ENCODE results near the gene FNDC5. TPM values are rescaled to one million over a fixed set of nuclear protein-coding genes. Genes with fewer than 3 reads are reported as not detected.
A peak's percentile ranks its signal among the peaks of the same experiment; 100 is the strongest.

FNDC5 gene
- total RNA-seq, 4 donors from 2014 or later = 5.5 to 17.0 (median 9.8) TPM

DNA sequence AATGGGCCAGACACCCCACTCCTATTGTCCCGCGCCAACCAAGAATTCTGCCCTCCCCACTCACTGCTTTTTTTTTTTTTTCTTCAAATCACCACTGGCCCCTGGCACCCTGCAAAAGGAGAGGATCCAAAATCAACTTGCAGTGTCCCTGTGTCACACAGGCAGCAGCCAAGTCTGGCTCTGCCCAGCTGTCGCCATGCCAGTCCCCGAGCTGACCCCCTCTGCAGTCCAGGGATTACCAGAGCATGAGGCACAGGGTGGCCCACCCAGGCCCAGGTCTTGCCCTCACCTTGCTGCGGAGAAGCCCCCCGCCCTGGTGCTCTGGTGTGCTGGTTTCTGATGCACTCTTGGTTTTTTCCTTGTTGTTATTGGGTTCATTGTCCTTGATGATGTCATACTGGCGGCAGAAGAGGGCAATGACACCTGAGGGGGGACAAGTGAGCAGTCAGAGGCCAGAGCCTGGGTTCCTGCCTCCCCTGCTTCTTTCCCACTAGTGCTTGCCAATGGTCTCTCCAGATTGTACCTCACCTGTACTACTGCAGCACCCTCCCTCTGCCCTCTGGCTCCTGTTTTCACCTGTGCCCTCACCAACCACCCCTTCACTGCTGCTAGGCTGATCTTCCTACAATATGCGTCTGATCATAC, 6.2 kb downstream of the FNDC5 start:
- H3K27me3 ChIP-seq = no peaks in the 10 kb centered on the region
- intact Hi-C loops (cut with DNase I) = no loop called here
- peaks cover 20 to 39% (median 36%) of the 10 kb centered on the region in 4 donors for H3K4me1 ChIP-seq
- 90% methylated on average over 6 of the region's 8 CpGs for WGBS
- peaks cover 4 to 30% (median 28%) of the 10 kb centered on the region in 4 donors for H3K36me3 ChIP-seq
- no peak for DNase-seq (ENCODE audit: extremely low spot score)
- no peak overlapping the region for H3K4me3 ChIP-seq
- TF ChIP-seq POLR2A (IDR thresholded peaks at IDR 0.05; ENCODE audit: low read depth) (no peak), EP300 (IDR thresholded peaks at IDR 0.05) (no peak), POLR2AphosphoS5 (IDR thresholded peaks at IDR 0.05) (no peak)
- TF ChIP-seq, protein P1, sequence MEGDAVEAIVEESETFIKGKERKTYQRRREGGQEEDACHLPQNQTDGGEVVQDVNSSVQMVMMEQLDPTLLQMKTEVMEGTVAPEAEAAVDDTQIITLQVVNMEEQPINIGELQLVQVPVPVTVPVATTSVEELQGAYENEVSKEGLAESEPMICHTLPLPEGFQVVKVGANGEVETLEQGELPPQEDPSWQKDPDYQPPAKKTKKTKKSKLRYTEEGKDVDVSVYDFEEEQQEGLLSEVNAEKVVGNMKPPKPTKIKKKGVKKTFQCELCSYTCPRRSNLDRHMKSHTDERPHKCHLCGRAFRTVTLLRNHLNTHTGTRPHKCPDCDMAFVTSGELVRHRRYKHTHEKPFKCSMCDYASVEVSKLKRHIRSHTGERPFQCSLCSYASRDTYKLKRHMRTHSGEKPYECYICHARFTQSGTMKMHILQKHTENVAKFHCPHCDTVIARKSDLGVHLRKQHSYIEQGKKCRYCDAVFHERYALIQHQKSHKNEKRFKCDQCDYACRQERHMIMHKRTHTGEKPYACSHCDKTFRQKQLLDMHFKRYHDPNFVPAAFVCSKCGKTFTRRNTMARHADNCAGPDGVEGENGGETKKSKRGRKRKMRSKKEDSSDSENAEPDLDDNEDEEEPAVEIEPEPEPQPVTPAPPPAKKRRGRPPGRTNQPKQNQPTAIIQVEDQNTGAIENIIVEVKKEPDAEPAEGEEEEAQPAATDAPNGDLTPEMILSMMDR (IDR thresholded peaks at IDR 0.05) = no peak
- no peaks in the 10 kb centered on the region for H3K9me3 ChIP-seq
- peak overlapping the region in 2 of 4 donors; percentile 2 to 65 for H3K27ac ChIP-seq (replicated peaks in 1 of 4)

DNA sequence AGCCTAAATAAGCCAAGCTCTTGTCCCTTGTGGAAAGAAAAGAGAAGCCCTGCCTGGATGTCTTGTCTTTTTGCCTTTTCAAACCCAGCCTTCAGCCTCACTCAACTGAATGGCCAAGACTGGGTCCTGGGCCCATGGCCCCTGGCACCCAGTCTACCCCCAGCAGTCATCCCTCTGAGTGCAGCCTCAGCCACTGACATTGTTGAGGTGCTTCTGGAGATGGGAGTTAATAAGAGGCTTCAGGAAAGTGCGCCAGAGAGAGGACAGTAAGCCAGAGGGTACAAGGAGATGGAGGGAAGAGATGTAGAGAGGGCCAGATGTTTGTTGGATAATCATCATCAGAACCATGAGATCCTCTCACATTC, 6.8 kb downstream of the FNDC5 start:
- no peaks in the 10 kb centered on the region for H3K9me3 ChIP-seq
- no peak for DNase-seq (ENCODE audit: extremely low spot score)
- no peak overlapping the region for H3K27ac ChIP-seq (replicated peaks in 1 of 4)
- no peaks in the 10 kb centered on the region for H3K27me3 ChIP-seq
- WGBS = 95% methylated on average over 1 of the region's 1 CpG
- intact Hi-C loops (cut with DNase I) = no loop called here
- H3K4me1 ChIP-seq = peaks cover 20 to 39% (median 35%) of the 10 kb centered on the region in 4 donors
- H3K36me3 ChIP-seq = peaks cover 4 to 34% (median 29%) of the 10 kb centered on the region in 4 donors
- no peak overlapping the region for H3K4me3 ChIP-seq
- no peak for TF ChIP-seq POLR2A (IDR thresholded peaks at IDR 0.05; ENCODE audit: low read depth)
- TF ChIP-seq, protein P1 (IDR thresholded peaks at IDR 0.05) = no peak

DNA sequence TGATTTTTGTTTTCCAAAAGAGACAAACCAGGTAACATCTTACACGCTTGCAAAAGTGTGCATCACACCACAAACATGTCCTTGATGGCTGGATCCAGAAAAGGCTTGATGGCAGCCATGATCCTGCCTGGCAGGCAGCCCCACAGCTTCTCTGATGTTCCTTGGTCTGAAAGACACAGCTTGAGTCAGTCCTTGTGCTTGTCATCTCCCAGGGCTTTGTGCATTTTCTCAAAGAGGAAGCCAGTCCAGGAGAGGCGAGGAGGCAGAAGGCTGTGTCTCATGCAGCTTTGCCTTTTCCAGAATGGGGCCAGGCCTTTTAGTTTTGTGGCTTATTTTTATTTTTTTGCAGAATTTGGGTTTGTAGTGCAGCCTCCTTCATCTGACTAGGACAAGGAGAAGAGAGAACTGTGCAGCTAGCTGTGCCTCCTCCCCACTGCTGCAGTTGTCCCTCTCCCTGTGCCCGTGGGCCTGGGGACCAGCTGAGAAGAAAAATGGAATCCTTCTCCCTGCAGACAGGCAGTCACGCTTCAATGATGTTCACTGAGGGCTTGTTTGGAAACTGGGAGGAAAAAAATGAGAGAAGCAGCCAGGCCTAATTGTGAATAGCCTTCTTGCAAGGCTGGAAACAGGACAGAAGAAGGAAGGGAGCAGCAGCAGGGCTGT, 7.4 kb downstream of the FNDC5 start:
- 84% methylated on average over 4 of the region's 4 CpGs for WGBS
- TF ChIP-seq, protein P1 (IDR thresholded peaks at IDR 0.05) = no peak
- no peak for TF ChIP-seq POLR2AphosphoS5 (IDR thresholded peaks at IDR 0.05)
- no peak for TF ChIP-seq EP300 (IDR thresholded peaks at IDR 0.05)
- TF ChIP-seq POLR2A (IDR thresholded peaks at IDR 0.05; ENCODE audit: low read depth) = no peak
- Histone ChIP-seq H3K4me3 (no peak overlapping the region), H3K27ac (replicated peaks in 1 of 4) (no peak overlapping the region), H3K36me3 (peaks cover 4 to 39% (median 31%) of the 10 kb centered on the region in 4 donors), H3K27me3 (no peaks in the 10 kb centered on the region), H3K4me1 (peaks cover 20 to 39% (median 35%) of the 10 kb centered on the region in 4 donors), H3K9me3 (no peaks in the 10 kb centered on the region)
- DNase-seq (ENCODE audit: extremely low spot score) = no peak
- intact Hi-C loops (cut with DNase I) = no loop called here

DNA sequence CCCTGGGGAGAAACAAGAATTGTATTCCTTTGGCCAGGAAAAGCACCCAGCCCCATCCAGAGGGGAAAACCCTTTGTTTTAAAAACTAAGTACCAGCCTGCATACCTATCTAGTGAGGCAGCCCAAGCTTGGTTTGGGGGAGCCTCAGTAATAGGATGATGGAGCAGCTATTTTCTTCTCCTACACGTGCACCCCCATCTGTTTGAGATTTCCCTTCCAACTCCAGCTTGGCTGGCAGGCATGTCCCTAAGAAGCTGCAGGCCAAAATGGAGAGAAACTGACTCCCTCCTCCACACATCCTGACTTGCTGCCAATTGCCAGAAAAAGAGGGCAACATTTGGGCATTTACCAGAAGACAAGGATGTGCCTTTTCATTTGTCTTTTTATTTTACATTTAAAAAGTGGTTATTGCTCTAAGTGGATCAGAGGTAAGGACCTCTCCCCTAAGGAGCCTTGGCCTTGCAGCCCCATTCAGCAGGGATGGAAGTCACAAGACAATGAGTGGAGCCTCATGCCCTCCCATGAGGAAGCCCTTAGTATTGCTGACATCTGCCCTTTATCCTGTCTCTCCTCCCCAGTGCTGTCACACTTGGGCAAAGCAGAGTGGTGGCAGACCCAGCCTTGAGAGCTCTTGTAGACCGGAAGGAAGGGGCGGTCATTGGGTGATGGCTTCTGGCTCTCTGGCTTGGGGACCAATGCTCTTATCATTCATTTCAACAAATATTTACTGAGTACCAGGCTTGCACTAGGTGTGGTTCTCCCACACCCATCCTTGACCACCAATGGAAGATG, 8.6 kb downstream of the FNDC5 start:
- DNase-seq (ENCODE audit: extremely low spot score) = no peak
- TF ChIP-seq, protein P1 (IDR thresholded peaks at IDR 0.05) = no peak
- no peak for TF ChIP-seq POLR2AphosphoS5 (IDR thresholded peaks at IDR 0.05)
- no peak for TF ChIP-seq EP300 (IDR thresholded peaks at IDR 0.05)
- TF ChIP-seq POLR2A (IDR thresholded peaks at IDR 0.05; ENCODE audit: low read depth) = no peak

More for the DNA sequence above, 8.6 kb downstream of the FNDC5 start:
- peaks cover 20 to 39% (median 35%) of the 10 kb centered on the region in 4 donors for H3K4me1 ChIP-seq
- H3K27ac ChIP-seq (replicated peaks in 1 of 4) = no peak overlapping the region
- H3K9me3 ChIP-seq = no peaks in the 10 kb centered on the region
- H3K4me3 ChIP-seq = no peak overlapping the region
- intact Hi-C loops (cut with DNase I) = no loop called here
- H3K36me3 ChIP-seq = peaks cover 2 to 48% (median 26%) of the 10 kb centered on the region in 4 donors
- no peaks in the 10 kb centered on the region for H3K27me3 ChIP-seq
- WGBS = 65% methylated on average over 3 of the region's 3 CpGs

Measured in esophagus muscularis mucosa (tissue), 4 donors.